PC-9 (cell line): Measurements from ENCODE around the gene PBX1. TPM values are rescaled to one million over a fixed set of nuclear protein-coding genes. Genes with fewer than 3 reads are reported as not detected.

Experiments
- BruUV-seq: library from RNA; stranded (reverse); fragments of 400-500 nt; replicated peaks from 2 replicates; lab custom pipeline; 2021; lab: Mats Ljungman, UMichigan
- CTCF ChIA-PET: fragments of 300-600 bp; sonication (Branson Sonifier 250); formaldehyde crosslinking; loops from one replicate; lab custom pipeline; 2022; ENCODE audit warnings: antibody characterized with exemption; lab: Charles Lee
- POLR2A ChIA-PET: fragments of 300-600 bp; sonication (Branson Sonifier 250); formaldehyde crosslinking; loops from one replicate; lab custom pipeline; 2022; ENCODE audit warnings: antibody characterized with exemption; ENCODE audit not compliant: unreplicated experiment; lab: Charles Lee
- DNase-seq, 2 experiments: peaks; one replicate each; pipeline versions ENCODE4 v3.0.0 to v3.0.0-alpha.2; 2015 to 2022; ENCODE audit warnings: mixed read lengths in 1 of 2
- H2AFZ ChIP-seq: fragments of 200-600 bp; sonication (generic); 2 replicates; pipeline ENCODE4 v1.8.1; 2017; ENCODE audit warnings: antibody characterized with exemption
- H3F3A ChIP-seq: fragments of 200-600 bp; sonication (generic); 2 replicates; pipeline ENCODE4 v1.8.1; 2017; ENCODE audit warnings: antibody characterized with exemption, mild to moderate bottlenecking, low read depth; ENCODE audit not compliant: insufficient read depth
- H3K27ac ChIP-seq: fragments of 200-600 bp; sonication (generic); 2 replicates; pipeline ENCODE4 v1.6.1; 2016; ENCODE audit warnings: mixed run types
- H3K27me3 ChIP-seq: fragments of 200-600 bp; sonication (generic); 2 replicates; pipeline ENCODE4 v1.6.1; 2016; ENCODE audit warnings: low read depth, mixed run types; ENCODE audit not compliant: insufficient read depth
- H3K36me3 ChIP-seq: fragments of 200-600 bp; sonication (generic); 2 replicates; pipeline ENCODE4 v1.6.1; 2016; ENCODE audit warnings: low read depth, mixed run types
- H3K4me1 ChIP-seq: fragments of 200-600 bp; sonication (generic); replicated peaks from 2 replicates; pipeline ENCODE4 v1.6.1; 2016; ENCODE audit warnings: mixed run types; ENCODE audit not compliant: insufficient read depth
- H3K4me2 ChIP-seq: fragments of 200-600 bp; sonication (generic); 2 replicates; pipeline ENCODE4 v1.6.1; 2017; ENCODE audit warnings: mixed run types
- H3K4me3 ChIP-seq: fragments of 200-600 bp; sonication (generic); 2 replicates; pipeline ENCODE4 v1.6.1; 2016; ENCODE audit warnings: mixed run types
- H3K79me2 ChIP-seq: fragments of 200-600 bp; sonication (generic); 2 replicates; pipeline ENCODE4 v1.6.1; 2017; ENCODE audit warnings: low read depth, mixed run types
- H3K9me2 ChIP-seq: fragments of 200-600 bp; sonication (generic); 2 replicates; pipeline ENCODE4 v1.8.1; 2017; ENCODE audit warnings: mild to moderate bottlenecking; ENCODE audit not compliant: insufficient read depth
- H3K9me3 ChIP-seq: fragments of 200-600 bp; sonication (generic); 2 replicates; pipeline ENCODE4 v1.8.1; 2016; ENCODE audit warnings: low read depth; ENCODE audit not compliant: insufficient read depth
- H4K20me1 ChIP-seq: fragments of 200-600 bp; sonication (generic); 2 replicates; pipeline ENCODE4 v1.8.1; 2017; ENCODE audit not compliant: insufficient read depth
- CTCF ChIP-seq: fragments of 200-600 bp; sonication (generic); conservative IDR thresholded peaks from 2 replicates; pipeline ENCODE4 v1.6.1; 2017; ENCODE audit warnings: mixed run types, antibody characterized with exemption, mild to moderate bottlenecking, moderate library complexity
- EZH2 ChIP-seq: fragments of 200-600 bp; sonication (generic); IDR thresholded peaks from 2 replicates; pipeline ENCODE4 v1.8.0; 2017; ENCODE audit warnings: antibody characterized with exemption, low read depth
- intact Hi-C: fragments of 100-400 bp; cut with micrococcal nuclease; formaldehyde crosslinking; loops from one replicate; pipeline ENCODE4 v1.10.0; 2022; ENCODE audit not compliant: unreplicated experiment
- total RNA-seq: library from RNA; stranded (reverse); gene quantifications from 2 replicates; pipeline ENCODE4 v1.2.3, GENCODE V29; 2021

The PBX1 gene
- total RNA-seq, 1 experiment from 2014 or later, result 57.7 TPM

GRCh38 chr1:164575356-164575886 is 16.4 kb downstream of the PBX1 start:
- CTCF ChIA-PET, result no interaction called here
- POLR2A ChIA-PET, result no interaction called here
- no peak overlapping the region for H3K4me2 ChIP-seq
- H3K79me2 ChIP-seq, result peaks cover 14% of the 10 kb centered on the region; the same call in 1 of the 2 replicates
- no peak overlapping the region for H2AFZ ChIP-seq
- H3K9me3 ChIP-seq, result no peaks in the 10 kb centered on the region
- no TSS peak for BruUV-seq
- peaks cover 29% of the 10 kb centered on the region; the same call in 1 of the 2 replicates for H3K36me3 ChIP-seq
- H3F3A ChIP-seq, result no peaks in the 10 kb centered on the region
- intact Hi-C loops, result no loop called here
- H3K4me3 ChIP-seq, result no peak overlapping the region
- no peak for TF ChIP-seq CTCF
- no peaks in the 10 kb centered on the region for H3K27me3 ChIP-seq
- no peaks in the 10 kb centered on the region for H3K9me2 ChIP-seq
- no peak overlapping the region for H3K27ac ChIP-seq
- DNase-seq, result no peak
- H4K20me1 ChIP-seq, result no peaks in the 10 kb centered on the region
- H3K4me1 ChIP-seq, result no peaks in the 10 kb centered on the region

GRCh38 chr1:164576291-164577271 is 17.6 kb downstream of the PBX1 start:
- Histone ChIP-seq H4K20me1 (no peaks in the 10 kb centered on the region), H3K79me2 (0 out of 2 replicates have a peak, but pooled peaks cover 10% of the 10 kb centered on the region), H3K4me1 (no peaks in the 10 kb centered on the region), H3F3A (no peaks in the 10 kb centered on the region), H3K27me3 (no peaks in the 10 kb centered on the region), H3K27ac (no peak overlapping the region), H3K4me2 (no peak overlapping the region), H3K9me2 (no peaks in the 10 kb centered on the region), H2AFZ (no peak overlapping the region), H3K9me3 (no peaks in the 10 kb centered on the region), H3K4me3 (no peak overlapping the region), H3K36me3 (peaks cover 24% of the 10 kb centered on the region; the same call in 1 of the 2 replicates)
- POLR2A ChIA-PET, result no interaction called here
- no TSS peak for BruUV-seq
- intact Hi-C loops, result no loop called here
- no peak for DNase-seq
- TF ChIP-seq EZH2, result no peak
- TF ChIP-seq CTCF, result no peak
- CTCF ChIA-PET, result no interaction called here

- Histone ChIP-seq H3K36me3 (peaks cover 20% of the 10 kb centered on the region; the same call in 1 of the 2 replicates), H3K27me3 (no peaks in the 10 kb centered on the region), H3K9me2 (no peaks in the 10 kb centered on the region), H2AFZ (no peak overlapping the region), H3K4me2 (no peak overlapping the region), H3K9me3 (no peaks in the 10 kb centered on the region), H3K27ac (no peak overlapping the region), H3K4me1 (no peaks in the 10 kb centered on the region), H3K4me3 (no peak overlapping the region), H3K79me2 (0 out of 2 replicates have a peak, but pooled peaks cover 9% of the 10 kb centered on the region), H4K20me1 (no peaks in the 10 kb centered on the region), H3F3A (no peaks in the 10 kb centered on the region)
- ChIA-PET CTCF (no interaction called here), POLR2A (no interaction called here)
- no TSS peak for BruUV-seq
- no peak for TF ChIP-seq CTCF
- TF ChIP-seq EZH2, result no peak
- no peak for DNase-seq
- intact Hi-C loops, result no loop called here
Measured at GRCh38 chr1:164577291-164577690, 18.3 kb downstream of the PBX1 start.
